Osteoblast (primary cell): ENCODE results near the gene CSTPP1. TPM values are rescaled to one million over a fixed set of nuclear protein-coding genes. Genes with fewer than 3 reads are reported as not detected.

Source experiments
- DNase-seq: peaks from one replicate; pipeline ENCODE4 v3.0.0; 2011; ENCODE audit warnings: low spot score, mixed read lengths; ENCODE audit not compliant: insufficient read length; ENCODE audit errors: missing footprints
- H2AFZ ChIP-seq: 2 replicates; pipeline ENCODE4 v1.6.0; 2011; ENCODE audit warnings: mild to moderate bottlenecking, low read length
- H3K27ac ChIP-seq: 2 replicates; pipeline ENCODE4 v1.5.1; 2011; ENCODE audit warnings: mild to moderate bottlenecking, low read depth, low read length, moderate library complexity
- H3K27me3 ChIP-seq: 2 replicates; pipeline ENCODE4 v1.6.0; 2012; ENCODE audit warnings: mild to moderate bottlenecking, control low read depth, inconsistent platforms, low read length, moderate library complexity; ENCODE audit not compliant: insufficient read depth
- H3K36me3 ChIP-seq: 2 replicates; pipeline ENCODE4 v1.5.1; 2011; ENCODE audit warnings: mild to moderate bottlenecking, low read length, control low read depth, moderate library complexity; ENCODE audit not compliant: insufficient read depth
- H3K4me1 ChIP-seq: 2 replicates; pipeline ENCODE4 v1.5.1; 2011; ENCODE audit warnings: mild to moderate bottlenecking, low read length, control low read depth, moderate library complexity; ENCODE audit not compliant: insufficient read depth
- H3K4me2 ChIP-seq: 2 replicates; pipeline ENCODE4 v1.6.0; 2011; ENCODE audit warnings: mild to moderate bottlenecking, low read length; ENCODE audit not compliant: insufficient read depth
- H3K4me3 ChIP-seq: fragments of 200-600 bp; sonication (generic); 3 replicates; pipeline ENCODE4 v1.5.1; 2012; ENCODE audit warnings: mild to moderate bottlenecking, low read length, inconsistent platforms; ENCODE audit not compliant: insufficient read depth
- H3K79me2 ChIP-seq: 2 replicates; pipeline ENCODE4 v1.6.0; 2012; ENCODE audit warnings: mild to moderate bottlenecking, low read length, control low read depth, inconsistent platforms; ENCODE audit not compliant: insufficient read depth
- H3K9me3 ChIP-seq: 2 replicates; pipeline ENCODE4 v1.5.1; 2011; ENCODE audit warnings: low read depth, low read length, control low read depth
- H4K20me1 ChIP-seq: 2 replicates; pipeline ENCODE4 v1.6.0; 2012; ENCODE audit warnings: mild to moderate bottlenecking, low read length, control low read depth; ENCODE audit not compliant: insufficient read depth
- total RNA-seq: library from RNA; depleted of rRNA; stranded (reverse); fragments of >200 nt; gene quantifications from 2 replicates; pipeline ENCODE4 v1.2.3, GENCODE V29; 2012
- TF ChIP-seq, protein P1 (sequence below): IDR thresholded peaks from 2 replicates; pipeline ENCODE4 v1.5.1; 2011; ENCODE audit warnings: mild to moderate bottlenecking, low read depth, low read length, moderate library complexity; ENCODE audit errors: extremely low read depth

Gene CSTPP1
- total RNA-seq, 1 donor = 27.1 TPM

DNA sequence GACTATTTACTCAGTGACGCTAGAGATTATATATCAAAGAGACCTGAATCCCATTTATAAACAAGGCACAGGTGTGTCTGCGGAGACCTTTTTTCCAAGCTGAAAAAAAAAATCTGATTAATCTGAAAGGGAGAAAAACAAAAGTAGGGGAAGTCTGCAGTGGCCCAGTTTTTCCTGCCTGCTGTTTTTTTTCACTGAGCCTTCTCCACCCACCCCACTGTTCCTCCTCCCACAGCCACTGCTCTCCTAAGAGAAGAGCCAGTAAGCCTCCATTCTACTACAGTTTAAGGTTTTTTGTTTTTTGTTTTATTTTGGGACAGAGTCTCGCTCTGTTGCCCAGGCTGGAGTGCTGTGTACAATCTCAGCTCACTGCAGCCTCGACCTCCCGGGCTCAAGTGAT is 221.7 kb downstream of the CSTPP1 start:
- Histone ChIP-seq H4K20me1 (peaks cover 23% of the 10 kb centered on the region), H3K4me3 (no peak overlapping the region), H3K27ac (no peak overlapping the region), H3K9me3 (no peaks in the 10 kb centered on the region), H3K4me2 (no peak overlapping the region), H3K36me3 (peaks cover 2% of the 10 kb centered on the region), H3K79me2 (no peaks in the 10 kb centered on the region), H2AFZ (no peak overlapping the region), H3K4me1 (peaks cover 14% of the 10 kb centered on the region), H3K27me3 (no peaks in the 10 kb centered on the region)
- DNase-seq = no peak
- TF ChIP-seq, protein P1, sequence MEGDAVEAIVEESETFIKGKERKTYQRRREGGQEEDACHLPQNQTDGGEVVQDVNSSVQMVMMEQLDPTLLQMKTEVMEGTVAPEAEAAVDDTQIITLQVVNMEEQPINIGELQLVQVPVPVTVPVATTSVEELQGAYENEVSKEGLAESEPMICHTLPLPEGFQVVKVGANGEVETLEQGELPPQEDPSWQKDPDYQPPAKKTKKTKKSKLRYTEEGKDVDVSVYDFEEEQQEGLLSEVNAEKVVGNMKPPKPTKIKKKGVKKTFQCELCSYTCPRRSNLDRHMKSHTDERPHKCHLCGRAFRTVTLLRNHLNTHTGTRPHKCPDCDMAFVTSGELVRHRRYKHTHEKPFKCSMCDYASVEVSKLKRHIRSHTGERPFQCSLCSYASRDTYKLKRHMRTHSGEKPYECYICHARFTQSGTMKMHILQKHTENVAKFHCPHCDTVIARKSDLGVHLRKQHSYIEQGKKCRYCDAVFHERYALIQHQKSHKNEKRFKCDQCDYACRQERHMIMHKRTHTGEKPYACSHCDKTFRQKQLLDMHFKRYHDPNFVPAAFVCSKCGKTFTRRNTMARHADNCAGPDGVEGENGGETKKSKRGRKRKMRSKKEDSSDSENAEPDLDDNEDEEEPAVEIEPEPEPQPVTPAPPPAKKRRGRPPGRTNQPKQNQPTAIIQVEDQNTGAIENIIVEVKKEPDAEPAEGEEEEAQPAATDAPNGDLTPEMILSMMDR = no peak

DNA sequence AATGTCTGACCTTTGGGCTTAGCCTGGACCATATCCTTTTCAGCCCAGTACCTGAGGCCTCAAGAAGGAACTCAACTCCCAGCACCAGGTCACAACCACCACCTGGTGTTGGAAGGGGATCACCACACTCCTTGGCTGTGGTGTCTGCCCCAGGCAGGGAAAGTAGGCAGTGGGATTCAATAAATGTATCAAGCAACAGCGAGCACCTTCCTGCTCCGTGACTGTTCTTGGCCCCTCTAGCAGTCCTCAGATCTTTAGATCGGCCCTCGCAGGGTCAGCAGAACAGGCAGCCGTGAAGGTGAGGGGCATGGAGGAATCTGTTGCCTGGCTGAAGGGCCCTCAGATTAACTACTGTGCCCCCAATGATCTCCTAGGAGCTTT is 224.2 kb downstream of the CSTPP1 start:
- H3K4me2 ChIP-seq = no peak overlapping the region
- no peaks in the 10 kb centered on the region for H3K9me3 ChIP-seq
- no peak for DNase-seq
- no peak overlapping the region for H3K27ac ChIP-seq
- no peak overlapping the region for H2AFZ ChIP-seq
- peaks cover 27% of the 10 kb centered on the region for H3K36me3 ChIP-seq
- H3K4me3 ChIP-seq = no peak overlapping the region
- H3K27me3 ChIP-seq = no peaks in the 10 kb centered on the region
- TF ChIP-seq, protein P1 = no peak
- H4K20me1 ChIP-seq = peaks cover 27% of the 10 kb centered on the region
- H3K4me1 ChIP-seq = peaks cover 7% of the 10 kb centered on the region
- H3K79me2 ChIP-seq = no peaks in the 10 kb centered on the region

DNA sequence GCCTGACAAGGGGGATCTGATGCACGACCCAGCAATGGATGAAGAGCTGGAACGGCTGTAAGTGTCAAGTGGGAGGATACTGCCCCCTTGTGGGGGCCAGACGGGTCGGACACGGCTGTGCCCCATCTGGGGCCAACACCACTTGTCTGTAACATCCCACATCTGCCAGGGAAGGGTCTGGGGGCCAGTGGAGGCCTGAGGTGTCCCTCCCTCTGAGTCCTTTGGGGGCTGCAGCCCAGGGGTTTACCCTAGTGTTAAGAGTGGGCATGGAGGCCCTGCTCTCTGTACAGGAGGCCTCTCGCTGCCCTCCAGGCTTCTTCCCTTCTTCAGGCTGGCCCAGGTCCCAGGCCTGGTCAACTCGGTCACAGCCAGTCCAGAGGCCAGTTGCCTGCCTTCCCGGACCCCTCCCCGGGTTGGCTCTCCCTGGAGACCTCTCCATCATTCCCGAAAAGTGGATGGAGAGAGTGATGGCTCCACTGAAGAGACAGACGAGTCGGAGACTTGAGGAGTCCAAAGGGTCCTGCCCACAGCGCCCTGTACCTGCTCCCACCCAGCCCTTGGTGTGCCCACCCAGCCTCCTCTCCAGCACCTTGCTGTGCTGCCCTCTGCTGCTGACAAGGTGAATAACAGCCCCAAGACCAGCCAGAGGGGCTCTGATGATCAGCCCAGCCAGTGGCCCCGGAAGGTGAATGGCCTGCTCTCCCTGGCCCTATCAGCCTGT is 224.7 kb downstream of the CSTPP1 start:
- TF ChIP-seq, protein P1 = peak; percentile 84
- Histone ChIP-seq H2AFZ (no peak overlapping the region), H3K27ac (no peak overlapping the region), H4K20me1 (peaks cover 27% of the 10 kb centered on the region), H3K4me3 (no peak overlapping the region), H3K36me3 (peaks cover 31% of the 10 kb centered on the region), H3K79me2 (no peaks in the 10 kb centered on the region), H3K27me3 (no peaks in the 10 kb centered on the region), H3K4me1 (peaks cover 7% of the 10 kb centered on the region), H3K9me3 (no peaks in the 10 kb centered on the region), H3K4me2 (no peak overlapping the region)
- DNase-seq = peak; percentile 98

DNA sequence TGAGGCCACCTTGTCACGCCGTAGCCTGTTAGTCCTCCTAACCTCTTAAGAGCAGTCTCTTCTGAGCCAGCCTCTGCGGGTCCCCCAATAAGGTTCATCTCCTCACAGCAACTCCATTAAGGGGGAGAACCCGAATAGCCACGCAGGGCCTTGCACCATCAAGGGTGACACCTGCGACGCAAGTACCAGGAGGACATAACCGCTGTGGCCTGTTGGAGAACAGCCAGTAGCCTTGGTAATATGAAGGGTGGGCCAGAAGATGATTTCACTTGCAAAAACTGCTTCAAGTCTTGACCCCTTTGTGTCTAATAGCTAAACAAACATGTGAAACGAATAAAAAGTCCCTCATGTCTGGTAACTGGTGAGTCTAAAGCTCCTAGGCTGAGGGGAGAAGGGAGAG is 225.3 kb downstream of the CSTPP1 start:
- peak; percentile 79 for DNase-seq
- H3K9me3 ChIP-seq = no peaks in the 10 kb centered on the region
- H4K20me1 ChIP-seq = peaks cover 27% of the 10 kb centered on the region
- no peak overlapping the region for H3K4me2 ChIP-seq
- no peak overlapping the region for H3K4me3 ChIP-seq
- H3K27ac ChIP-seq = no peak overlapping the region
- H3K36me3 ChIP-seq = peaks cover 37% of the 10 kb centered on the region
- H3K4me1 ChIP-seq = peaks cover 7% of the 10 kb centered on the region
- TF ChIP-seq, protein P1 = no peak
- H3K27me3 ChIP-seq = no peaks in the 10 kb centered on the region
- no peaks in the 10 kb centered on the region for H3K79me2 ChIP-seq
- no peak overlapping the region for H2AFZ ChIP-seq
